Activated CD4-positive, alpha-beta T cell treated with anti-CD3 and anti-CD28 coated beads, Interleukin-2, amount 50 U/mL, for 4 hours (primary cell): Measurements from ENCODE around the gene TM2D1.
"Not testable (repeated sequence)": the region's sequence is repeated elsewhere in the genome, so short reads cannot be mapped to it uniquely, and the experiment has no call there.

Experiments
- DNase-seq, 2 experiments: peaks; one replicate each; pipeline ENCODE4 v3.0.0-alpha.2; 2020

TM2D1 gene

GRCh38 chr1:61724813-61725694 lies at the start of gene TM2D1:
TM2D1 (minus strand) TSS chr1:61725141; CDS start chr1:61725120, 21 bp downstream.
- peak; percentile 71 to 74 for DNase-seq

GRCh38 chr1:61770131-61770530 lies 45.2 kb upstream of the TM2D1 start:
- DNase-seq = no peak

- no peak for DNase-seq
These were observed 33.0 kb upstream of the TM2D1 start for GRCh38 chr1:61757950-61758349.

GRCh38 chr1:61756773-61757172 lies 31.8 kb upstream of the TM2D1 start:
- DNase-seq = no peak

- no peak for DNase-seq
These were observed 29.6 kb upstream of the TM2D1 start for GRCh38 chr1:61754545-61754944.

GRCh38 chr1:61753998-61754508 lies 29.1 kb upstream of the TM2D1 start:
- DNase-seq = no peak

- DNase-seq = no peak
These were observed 28.0 kb upstream of the TM2D1 start for GRCh38 chr1:61752921-61753389.

GRCh38 chr1:61749574-61749973 lies 24.6 kb upstream of the TM2D1 start:
- DNase-seq = no peak

- no peak for DNase-seq
These were observed 23.6 kb upstream of the TM2D1 start for GRCh38 chr1:61748566-61748965.

- DNase-seq = no peak
These were observed 21.9 kb upstream of the TM2D1 start for GRCh38 chr1:61746813-61747212.

- no peak for DNase-seq
These were observed 19.0 kb upstream of the TM2D1 start for GRCh38 chr1:61743716-61744580.

GRCh38 chr1:61743431-61743705 lies 18.4 kb upstream of the TM2D1 start:
- DNase-seq = no peak

GRCh38 chr1:61742620-61743430 lies 17.9 kb upstream of the TM2D1 start:
- no peak for DNase-seq

DNA sequence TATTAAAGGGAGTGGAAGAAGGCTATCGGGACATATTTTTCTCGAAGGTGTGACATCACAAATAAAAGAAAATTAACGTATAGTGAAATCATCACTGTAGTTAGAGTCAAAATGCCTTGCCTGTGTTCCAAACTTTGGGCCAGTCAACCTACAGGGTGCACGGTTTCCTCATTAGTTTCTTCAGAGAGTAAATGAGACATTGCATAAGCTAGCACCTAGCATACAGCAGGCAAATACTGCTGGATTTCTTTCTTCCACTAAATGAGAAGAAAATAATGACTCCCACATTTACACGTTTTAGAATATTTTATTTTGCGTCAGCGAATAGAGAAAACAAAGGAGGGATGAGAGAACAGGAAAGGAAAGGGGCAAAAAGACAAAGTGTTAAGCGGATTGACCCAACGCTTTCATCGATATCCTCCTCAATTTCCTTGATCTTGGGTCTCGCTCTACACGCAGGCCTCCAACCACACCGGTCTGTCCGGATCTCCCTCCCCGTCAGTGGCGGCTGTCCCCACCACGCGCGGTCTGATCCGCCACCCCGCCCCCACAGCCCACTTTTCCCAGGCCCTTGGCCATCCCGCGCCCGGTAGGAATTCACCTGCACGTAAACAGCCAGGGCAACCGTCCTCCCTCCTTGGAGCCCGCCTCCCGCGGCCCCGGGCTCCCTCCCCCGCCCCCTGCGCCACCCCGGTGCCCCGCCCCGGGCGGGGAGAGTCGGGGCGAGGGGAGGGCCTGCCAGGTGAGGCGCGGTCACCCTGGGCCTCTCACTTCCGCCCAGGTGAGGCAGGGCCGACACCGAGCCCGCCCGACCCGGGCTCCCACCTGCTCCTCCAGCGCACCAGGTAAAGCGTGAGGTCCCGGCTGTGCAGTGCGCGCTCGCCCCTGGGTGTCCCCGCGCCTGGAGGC lies 17.0 kb upstream of the TM2D1 start, which contains the start of gene PATJ:
TSS of gene PATJ (plus strand) at position 770 of the 909 bp plus-strand sequence. CDS start 20,413 bp downstream, outside the sequence.
- DNase-seq = peak; percentile 51 to 57

DNA sequence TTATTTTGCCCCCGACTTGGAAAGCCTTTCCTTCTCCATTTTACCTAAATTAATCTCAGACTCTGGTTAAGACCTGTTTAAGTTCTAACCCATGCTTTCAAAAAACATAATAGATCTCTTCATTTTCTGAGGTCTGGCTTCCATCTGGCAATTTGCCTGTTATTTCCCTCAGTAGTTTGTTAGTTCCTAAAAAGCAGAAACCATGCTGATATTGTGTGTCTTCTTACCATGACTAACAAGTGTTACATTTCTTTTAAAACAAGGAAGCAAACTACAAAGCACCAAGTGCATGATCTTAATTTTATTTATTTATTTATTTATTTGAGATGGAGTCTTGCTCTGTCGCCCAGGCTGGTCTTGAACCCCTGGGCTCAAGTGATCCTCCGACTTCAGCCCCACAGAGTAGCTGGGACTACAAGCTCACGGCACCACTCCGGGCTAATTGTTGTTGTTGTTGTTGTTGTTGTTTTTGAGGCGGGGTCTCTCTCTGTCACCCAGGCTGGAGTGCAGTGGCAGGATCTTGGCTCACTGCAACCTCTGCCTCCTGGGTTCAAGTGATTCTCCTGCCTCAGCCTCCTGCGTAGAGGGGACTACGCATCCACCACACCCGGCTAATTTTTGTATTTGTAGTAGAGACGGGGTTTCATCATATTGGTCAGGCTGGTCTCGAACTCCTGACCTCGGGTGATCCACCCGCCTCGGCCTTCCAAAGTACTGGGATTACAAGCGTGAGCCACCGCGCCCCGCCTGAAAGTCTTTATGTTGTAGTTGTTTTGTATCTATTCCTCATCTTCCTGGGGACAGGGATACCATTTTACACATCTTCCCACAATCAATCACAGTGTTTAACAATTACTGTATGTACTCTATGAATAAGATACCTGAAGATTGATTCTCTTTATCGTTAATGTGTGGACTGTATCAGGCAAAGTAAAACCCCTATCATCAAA lies 16.1 kb upstream of the TM2D1 start:
- no peak for DNase-seq

- no peak for DNase-seq
These were observed 7.8 kb upstream of the TM2D1 start for GRCh38 chr1:61732726-61733125.

DNA sequence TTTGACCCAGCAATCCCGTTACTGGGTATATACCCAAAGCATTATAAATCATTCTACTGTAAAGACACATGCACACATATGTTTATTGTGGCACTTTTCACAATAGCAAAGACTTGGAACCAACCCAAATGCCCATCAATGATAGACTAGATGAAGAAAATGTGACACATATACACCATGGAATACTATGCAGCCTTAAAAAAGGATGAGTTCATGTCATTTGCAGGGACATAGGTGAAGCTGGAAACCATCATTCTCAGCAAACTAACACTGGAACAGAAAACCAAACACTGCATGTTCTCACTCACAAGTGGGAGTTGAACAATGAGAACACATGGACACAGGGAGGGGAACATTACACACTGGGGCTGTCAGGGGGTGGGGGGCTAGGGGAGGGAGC lies 5.7 kb upstream of the TM2D1 start:
- not testable (repeated sequence) for DNase-seq

DNA sequence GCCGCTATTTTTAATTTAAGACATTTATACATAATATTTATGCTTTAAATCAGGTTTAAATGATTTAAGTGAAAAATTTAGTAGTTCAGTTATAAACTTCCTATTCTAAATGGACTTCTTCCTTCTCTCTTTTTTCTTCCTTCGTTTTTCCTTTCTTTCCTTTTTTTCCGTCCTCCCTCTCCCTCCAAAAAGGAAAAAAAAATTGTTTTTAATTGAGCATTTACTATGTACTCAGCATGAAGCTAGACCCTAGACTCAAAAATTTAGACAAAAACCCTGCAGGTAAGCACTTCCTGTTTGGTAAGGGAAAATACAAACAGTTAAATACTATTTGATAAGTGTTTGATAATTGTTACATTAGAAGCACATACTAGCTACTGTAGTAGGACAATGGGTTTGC lies 2.6 kb upstream of the TM2D1 start:
- no peak for DNase-seq

- no peak for DNase-seq
These were observed 482 bp downstream of the TM2D1 start for GRCh38 chr1:61724506-61724812.

- not testable (repeated sequence) for DNase-seq
These were observed 5.8 kb downstream of the TM2D1 start for GRCh38 chr1:61718996-61719663.
